SH-SY5Y (cell line): ENCODE data around the gene KLC3.

Experiments
- GATA2 ChIP-seq: IDR thresholded peaks from 2 replicates; pipeline ENCODE4 v1.6.1; 2011; ENCODE audit warnings: mild to moderate bottlenecking, low read depth, low read length
- GATA3 ChIP-seq: IDR thresholded peaks from 2 replicates; pipeline ENCODE4 v1.6.1; 2011; ENCODE audit warnings: low read depth, mild to moderate bottlenecking, low read length, moderate library complexity

The KLC3 gene

DNA sequence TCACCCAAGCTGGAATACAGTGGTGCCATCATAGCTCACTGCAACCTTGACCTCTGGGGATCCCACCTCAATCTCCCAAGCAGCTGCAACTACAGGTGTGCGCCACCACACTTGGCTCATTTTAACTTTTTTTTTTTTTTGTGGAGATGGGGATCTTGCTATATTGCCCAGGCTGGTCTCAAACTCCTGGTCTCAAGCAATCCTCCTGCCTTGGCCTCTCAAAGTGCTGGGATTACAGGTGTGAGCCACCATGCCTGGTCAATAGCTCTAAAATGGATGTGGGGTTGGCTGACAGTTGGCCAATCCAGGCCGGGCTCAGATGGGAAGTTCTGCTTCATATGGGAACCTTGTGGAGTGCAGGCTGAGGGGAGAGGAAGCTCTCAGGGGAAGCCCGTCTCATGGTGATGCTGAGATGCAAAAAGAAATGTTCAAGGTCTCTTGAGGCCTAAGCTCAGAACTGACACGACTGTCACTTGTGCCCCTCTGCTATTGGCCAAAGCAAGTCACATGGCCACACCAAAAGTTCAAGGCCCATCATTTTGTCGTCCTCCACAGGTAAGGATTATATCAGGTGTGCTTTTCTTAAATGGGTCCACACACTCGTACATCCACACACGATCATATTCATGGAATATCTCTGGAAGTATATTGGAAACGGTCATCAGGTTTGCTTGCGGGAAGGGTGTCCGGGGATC, 6.8 kb upstream of the KLC3 start:
- no peak for TF ChIP-seq GATA2
- TF ChIP-seq GATA3, result no peak

- TF ChIP-seq GATA3 (no peak), GATA2 (no peak)
These were observed 3.8 kb upstream of the KLC3 start for GRCh38 chr19:45336696-45337251.

- TF ChIP-seq GATA3 (no peak), GATA2 (no peak)
These were observed 921 bp upstream of the KLC3 start for GRCh38 chr19:45339629-45340028.

DNA sequence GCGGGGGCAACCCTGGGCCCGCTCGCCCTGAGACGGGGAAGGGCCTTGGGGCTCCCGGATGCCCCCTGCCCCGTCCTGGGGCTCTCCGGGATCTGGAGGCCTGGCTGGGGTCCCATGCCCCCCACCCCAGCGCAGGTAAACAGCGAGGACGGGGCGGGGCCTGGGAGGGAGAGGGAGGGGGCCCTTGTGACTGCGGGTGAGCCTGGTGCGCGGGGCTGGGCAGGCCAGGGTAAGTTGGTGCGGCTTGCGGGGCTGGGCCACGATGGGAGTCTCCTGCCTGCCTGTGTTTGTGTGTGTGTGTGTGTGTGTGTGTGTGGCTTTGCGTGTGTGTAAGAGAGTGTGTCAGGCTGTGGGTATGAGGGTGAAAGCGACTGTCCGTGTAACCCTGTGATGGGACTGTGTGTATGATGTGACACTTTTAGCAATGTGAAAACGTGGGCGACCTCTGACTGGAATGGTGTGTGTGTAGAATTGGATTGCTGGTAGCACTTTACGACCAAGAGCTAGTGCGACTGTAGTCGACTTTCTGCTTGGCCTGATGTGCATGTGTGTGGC, 426 bp downstream of the KLC3 start:
- TF ChIP-seq GATA2, result no peak
- no peak for TF ChIP-seq GATA3

- TF ChIP-seq GATA2 (no peak), GATA3 (no peak)
These were observed 2.4 kb downstream of the KLC3 start for GRCh38 chr19:45342911-45343310.

- no peak for TF ChIP-seq GATA3
- TF ChIP-seq GATA2, result no peak
These were observed 4.3 kb downstream of the KLC3 start for GRCh38 chr19:45344621-45345505.

DNA sequence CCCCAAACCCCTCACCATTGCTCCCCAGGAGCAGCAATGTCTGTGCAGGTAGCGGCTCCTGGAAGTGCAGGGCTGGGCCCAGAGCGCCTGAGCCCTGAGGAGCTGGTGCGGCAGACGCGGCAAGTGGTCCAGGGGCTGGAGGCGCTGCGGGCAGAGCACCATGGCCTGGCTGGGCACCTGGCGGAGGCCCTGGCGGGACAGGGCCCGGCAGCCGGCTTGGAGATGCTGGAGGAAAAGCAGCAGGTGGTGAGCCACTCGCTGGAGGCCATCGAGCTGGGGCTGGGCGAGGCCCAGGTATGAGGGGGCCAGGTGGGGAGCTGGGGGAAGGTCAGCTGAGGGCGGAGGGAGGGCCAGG, 4.9 kb downstream of the KLC3 start:
- TF ChIP-seq GATA2, result no peak
- no peak for TF ChIP-seq GATA3

- TF ChIP-seq GATA2, result no peak
- TF ChIP-seq GATA3, result no peak
These were observed 5.9 kb downstream of the KLC3 start for GRCh38 chr19:45346449-45346848.

DNA sequence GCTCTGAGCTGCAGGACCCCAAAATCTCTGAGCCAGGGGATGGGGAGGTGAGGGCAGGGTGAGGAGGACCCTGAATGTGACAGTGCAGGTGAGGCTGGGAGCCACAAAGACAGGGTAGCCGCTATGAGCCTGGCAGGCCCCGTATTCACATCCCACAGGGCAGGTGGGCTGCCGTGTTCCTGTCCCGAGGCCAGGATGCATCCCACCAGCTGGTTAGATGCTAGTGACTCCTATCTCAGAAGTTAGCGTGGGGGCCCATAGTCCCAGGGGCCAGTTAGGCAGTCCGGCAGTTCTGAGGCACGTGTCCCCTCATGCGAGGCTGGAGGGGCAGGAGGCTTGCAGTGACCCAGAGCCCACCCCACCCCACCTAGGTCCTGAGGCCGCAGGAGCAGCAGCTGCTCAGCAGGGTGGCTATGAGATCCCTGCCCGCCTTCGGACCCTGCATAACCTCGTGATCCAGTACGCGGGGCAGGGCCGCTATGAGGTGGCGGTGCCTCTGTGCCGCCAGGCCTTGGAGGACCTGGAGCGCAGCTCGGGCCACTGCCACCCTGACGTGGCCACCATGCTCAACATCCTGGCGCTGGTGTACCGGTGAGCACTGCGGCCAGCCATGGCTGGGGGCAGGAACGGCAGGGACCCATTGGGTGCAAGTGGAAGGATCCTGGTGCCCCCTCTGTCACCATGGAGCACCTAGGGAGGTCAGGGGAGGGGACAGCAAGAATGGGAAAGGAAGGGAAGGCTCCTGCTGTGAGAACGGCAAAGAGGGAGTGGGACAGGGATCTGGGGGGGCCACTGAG, 7.2 kb downstream of the KLC3 start:
- no peak for TF ChIP-seq GATA2
- TF ChIP-seq GATA3, result no peak

- TF ChIP-seq GATA3 (no peak), GATA2 (no peak)
These were observed 8.0 kb downstream of the KLC3 start for GRCh38 chr19:45348367-45349125.

DNA sequence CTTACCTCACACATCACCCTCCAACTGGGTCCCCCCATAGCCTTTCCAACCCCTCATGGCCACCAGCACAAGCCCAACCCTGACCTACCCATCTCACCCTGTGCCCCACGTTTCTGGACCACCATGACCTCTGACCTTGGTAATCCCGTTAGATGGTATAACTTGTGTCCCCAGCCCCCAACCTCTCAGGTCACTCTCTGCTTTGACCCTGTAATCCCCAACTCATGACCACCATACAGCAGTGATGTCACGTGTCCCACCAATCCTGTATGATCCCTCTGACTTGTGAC, 8.5 kb downstream of the KLC3 start:
- TF ChIP-seq GATA3, result no peak
- TF ChIP-seq GATA2, result no peak

GRCh38 chr19:45349430-45349941, 8.9 kb downstream of the KLC3 start:
- TF ChIP-seq GATA2 (no peak), GATA3 (no peak)

DNA sequence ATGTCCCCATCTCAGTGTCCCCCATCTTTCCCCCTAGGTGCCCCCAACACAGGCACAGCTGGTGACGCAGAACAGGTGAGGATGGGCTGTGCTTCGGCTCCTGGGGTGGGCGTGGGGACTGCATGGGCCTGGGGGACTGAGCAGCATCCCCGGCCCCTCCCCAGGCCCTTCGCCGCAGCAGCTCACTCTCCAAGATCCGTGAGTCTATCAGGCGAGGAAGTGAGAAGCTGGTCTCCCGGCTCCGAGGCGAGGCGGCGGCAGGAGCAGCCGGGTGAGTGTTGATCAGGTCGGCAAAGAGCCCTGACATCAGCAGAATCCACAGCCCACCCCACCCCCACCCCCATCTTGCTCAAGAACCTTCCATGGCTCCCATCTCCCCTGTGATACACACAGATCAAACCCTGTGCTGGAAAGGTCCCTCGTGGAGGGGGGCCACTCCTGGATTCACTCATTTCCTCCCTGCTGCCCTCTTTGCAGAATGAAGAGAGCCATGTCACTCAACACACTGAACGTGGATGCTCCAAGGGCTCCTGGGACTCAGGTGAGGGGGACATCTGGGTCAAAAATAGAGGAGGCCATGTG, 10.0 kb downstream of the KLC3 start:
- no peak for TF ChIP-seq GATA2
- no peak for TF ChIP-seq GATA3
